Stimulated activated CD4-positive, alpha-beta T cell treated with anti-CD3 and anti-CD28 coated beads, Interleukin-4, amount 100 ng/mL, for 1 hour (primary cell): Measurements from ENCODE around the gene C3orf70.

Source experiments
- DNase-seq: peaks from one replicate; pipeline ENCODE4 v3.0.0-alpha.2; 2020

Gene C3orf70, protein sequence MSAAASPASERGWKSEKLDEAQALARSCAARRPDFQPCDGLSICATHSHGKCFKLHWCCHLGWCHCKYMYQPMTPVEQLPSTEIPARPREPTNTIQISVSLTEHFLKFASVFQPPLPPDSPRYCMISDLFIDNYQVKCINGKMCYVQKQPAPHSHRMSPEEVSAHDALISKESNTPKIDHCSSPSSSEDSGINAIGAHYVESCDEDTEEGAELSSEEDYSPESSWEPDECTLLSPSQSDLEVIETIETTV

DNA sequence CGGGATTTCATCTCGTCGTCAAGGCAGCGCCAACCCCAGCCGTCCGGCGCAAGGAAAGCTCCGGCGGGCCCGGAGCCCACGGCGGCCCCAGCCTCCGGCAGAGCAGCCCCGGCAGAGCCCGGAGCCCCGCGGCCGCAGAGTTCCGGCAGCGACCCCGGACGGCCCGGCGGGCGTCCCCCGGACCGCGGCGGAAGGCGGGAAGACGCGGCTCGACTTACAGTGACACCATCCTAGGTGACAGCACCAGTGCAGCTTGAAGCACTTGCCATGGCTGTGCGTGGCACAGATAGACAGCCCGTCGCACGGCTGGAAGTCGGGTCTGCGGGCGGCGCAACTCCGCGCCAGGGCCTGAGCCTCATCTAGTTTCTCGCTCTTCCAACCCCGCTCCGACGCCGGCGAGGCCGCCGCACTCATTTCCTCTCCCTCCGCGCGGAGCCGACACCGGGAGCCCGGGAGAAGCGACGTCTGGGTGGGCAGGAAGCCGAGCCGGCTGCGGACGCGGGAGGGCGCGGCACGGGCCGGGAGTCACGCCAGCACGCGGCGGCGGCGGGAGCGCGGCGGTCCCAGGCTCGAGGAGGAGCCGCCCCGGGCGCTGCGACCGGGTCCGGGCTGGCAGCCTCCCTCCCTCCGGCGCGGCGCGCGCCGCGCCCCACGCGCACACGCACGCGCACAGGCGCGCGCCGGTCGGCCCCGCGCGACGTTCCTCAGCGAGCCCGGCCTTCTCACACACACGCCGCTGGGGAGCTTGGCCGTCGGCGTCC is at the start of gene C3orf70:
Gene C3orf70 (minus strand): TSS at position 651 of the 761 bp plus-strand sequence. CDS start 237 bp downstream, at position 414.
- DNase-seq = peak; percentile 13

DNA sequence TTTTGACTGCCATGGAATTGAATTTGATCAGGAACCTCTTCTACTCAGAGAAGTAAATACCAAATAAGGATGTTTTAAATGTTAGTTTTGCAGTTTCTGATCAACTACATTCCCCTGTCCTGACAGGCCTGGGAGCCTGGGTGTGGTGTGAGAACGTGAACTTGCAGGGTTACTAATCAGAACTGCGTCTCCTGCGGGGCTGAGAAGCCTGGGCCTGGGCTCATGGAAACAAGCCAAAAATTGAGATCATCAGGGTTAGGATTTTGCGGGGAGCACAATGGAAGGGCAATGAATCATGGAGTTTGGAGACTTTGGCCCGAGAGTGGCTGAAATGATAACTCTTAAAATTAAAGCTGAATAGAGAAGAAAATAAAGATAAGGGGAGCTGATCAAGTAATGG is 47.8 kb upstream of the C3orf70 start:
- no peak for DNase-seq

DNA sequence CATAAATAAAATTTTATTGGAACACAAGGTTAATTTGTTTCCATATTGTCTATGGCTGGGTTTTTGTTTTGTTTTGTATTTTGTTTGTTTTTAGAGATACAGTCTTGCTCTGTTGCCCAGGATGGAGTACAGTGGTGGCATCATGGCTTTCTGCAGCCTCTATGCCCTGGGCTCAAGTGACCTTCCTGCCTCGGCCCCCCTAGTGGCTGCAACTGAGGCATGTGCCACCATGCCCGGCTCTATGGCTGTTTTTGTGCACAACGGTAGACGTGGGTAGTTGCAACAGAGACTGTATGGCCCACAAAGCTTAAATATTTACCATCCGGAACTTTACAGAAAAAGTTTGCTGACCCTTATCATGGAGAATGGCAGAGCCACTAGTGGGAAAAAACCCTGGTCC is 46.8 kb upstream of the C3orf70 start:
- no peak for DNase-seq

DNA sequence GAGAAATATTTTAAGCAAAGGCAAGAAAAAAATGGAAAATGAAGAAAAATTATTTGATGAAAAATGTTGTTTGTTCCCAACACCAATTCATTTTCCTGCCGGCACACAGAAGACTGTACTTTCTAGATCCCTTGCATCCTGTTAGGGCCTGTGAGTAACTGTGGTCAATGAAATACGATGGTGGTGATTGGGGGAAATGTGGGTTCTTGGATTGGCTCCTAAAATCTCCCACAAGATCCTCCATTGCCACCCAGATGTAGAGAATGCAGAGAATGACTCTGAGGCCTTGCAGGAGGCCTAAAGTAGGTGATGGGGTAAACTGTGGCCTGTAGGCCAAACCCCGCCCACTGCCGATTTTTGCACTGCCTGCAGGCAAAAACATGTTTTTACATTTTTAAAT is 46.3 kb upstream of the C3orf70 start:
- no peak for DNase-seq

DNA sequence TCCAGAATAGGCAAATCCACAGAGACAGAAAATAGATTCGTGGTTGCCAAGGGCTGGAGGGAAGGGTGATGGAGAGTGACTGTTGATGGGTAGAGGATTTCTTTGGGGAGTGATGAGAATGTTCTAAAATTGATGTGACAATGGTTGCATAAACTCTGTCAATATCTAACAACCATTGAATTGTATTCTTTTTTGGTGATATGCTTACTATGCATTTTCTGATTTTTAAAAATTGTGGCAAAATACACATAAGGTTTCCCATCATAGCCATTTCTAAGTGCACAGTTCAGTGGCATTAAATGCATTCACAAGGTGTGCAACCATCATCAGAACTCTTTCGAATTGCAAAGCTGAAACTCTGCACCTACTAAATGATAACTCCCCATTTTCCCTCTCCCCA is 44.2 kb upstream of the C3orf70 start:
- DNase-seq = no peak

DNA sequence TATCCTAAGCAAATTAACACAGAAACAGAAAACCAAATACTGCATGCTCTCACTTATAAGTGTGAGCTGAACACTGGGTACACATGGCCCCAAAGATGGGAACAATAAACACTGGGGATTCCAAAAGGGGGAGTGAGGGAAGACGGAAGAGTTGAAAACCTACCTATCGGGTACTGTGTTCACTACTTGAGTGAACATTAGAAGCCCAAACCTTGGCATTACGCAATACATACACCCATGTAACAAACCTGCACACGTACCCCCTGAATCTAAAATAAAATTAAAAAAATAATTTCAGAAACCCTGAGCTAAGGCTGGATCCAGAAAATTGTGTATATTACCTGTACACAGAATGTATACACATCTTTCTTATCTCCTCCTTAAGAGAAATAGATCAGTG is 42.8 kb upstream of the C3orf70 start:
- no peak for DNase-seq

DNA sequence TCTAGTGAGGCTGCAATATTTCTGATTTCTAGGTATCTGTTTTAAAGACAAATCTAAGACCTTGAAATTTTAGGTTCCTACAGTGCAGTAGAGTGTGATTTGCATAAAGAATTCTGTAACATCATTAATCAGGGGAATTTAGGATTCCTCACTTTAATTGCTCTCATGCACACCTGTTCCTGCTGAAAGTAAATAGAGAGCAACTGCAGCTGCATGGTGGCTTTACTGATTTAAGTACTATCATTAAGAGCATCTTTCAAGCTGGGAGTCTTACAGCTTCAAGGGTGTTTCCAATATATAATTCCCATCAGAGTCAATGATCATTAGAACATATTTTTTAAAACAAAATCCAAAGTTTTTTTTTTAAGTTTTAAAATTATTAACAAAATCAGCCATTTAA is 36.0 kb upstream of the C3orf70 start:
- DNase-seq = no peak

DNA sequence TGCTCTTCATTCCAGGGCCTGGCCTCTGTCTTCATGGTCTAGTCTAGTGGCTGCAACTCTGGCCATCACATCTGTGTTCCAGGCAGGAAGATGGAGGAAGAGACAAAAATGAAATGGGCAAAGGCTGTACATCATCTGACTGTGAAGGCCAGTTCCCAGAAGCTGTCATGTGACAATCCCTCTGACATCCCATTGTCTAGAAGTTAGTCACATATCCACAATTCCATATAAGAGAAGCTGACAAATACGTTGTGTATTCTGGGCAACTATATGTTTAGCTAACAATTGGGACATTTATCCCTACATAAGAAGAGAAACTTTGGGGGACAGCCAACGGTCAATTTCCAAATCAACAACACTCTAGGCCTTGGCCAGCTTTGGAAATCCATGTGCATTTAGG is 34.5 kb upstream of the C3orf70 start:
- DNase-seq = no peak

DNA sequence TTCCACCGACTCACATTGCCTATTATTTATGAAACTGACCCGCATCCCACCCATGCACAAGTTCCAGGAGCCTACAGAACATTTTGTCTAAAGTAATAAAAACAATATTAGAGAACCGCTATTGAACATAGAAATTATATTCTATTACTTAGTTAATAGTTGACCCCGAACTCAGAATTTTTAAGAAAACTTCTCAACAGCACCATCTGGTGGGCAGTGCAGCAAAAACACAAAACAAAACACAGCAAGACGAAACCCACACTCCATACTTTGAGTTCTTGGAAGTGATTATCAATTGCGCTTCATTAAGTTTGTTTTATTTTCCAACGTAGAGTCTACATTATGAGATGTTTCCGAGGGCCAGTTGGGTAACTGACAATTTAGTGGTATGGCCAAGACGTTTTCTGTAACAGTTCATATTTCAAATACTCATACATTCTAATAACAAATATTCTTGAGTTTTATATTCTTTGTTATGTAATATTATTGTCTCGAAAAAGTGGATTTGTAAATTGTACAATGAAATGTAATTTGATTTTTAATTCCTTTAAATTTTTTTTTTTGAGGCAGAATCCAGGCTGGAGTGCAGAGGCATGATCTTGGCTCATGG is 24.0 kb upstream of the C3orf70 start:
- peak; percentile 7 for DNase-seq

DNA sequence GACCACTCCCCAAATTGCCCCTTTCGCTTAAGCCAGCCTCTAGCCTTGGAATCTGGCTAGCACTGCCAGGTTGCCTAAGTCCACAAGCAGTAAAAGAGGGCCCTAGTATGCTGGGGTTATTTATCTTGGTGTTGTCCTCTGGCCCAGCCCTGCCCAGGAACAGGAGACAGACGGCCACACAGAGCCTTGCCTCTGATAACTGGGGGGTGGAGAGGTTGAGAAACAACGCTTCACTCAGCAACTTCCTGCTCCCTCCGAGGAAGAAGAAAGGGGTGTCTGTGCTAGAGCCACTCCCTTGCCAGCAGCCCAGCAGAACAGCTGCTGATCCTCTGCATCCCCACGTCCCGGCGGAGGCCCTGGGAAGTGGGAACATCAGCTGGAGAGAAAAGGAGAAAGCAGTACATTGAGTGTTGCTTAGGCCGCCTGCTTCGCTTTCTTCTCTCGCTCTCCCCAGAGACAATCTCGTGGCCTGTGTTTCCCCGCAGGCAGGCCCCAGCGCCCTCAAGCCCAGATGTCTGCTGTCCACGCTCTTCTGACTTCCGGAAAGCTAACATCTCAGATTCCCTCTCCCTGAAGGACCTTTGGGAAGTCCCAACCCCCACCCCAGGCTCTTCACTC is 22.6 kb upstream of the C3orf70 start:
- DNase-seq = no peak

DNA sequence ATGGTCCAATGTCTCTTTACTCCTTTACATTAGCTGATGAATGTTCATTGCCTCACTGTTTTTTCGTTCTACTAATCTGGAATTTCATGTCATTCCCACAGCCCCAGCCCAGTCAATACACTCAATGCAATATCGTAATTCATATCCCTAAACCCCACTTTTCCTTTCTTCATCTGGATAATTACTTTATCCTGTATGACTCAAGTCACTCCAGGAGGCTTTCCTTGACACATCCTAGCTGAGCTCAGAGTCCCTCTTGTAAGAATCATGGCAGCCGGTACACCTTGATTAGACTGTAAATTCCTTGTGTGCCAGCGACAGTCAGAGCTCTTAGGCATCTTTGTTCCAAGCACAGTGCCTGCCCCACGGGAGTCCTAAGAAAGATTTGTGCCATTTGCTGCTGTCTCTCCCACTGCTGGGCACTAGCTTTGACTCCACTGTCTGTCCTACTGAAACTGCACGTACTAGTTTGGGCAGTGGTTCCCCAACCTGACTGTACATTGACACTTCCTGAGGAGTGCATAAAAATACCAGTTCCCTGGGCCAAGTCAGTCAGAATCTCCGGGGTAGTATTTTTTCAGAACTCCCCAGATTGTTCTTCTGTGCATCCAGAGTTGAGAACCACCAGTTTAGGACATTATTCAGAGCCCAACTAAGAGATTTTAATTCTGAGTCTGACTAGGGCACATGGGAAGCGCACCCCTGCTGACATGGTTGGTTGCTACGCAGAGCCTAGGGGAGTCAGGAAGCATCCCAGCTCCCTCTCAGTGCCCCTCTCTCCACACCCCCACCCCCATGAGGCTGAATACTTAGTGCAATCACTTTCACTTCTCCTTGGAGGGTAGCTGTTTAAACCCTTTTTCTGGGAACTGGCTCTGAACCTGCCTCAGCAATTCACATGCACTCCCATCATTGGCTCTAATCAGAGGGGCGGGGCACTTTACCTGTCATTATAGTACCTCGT is 19.5 kb upstream of the C3orf70 start:
- DNase-seq = no peak

DNA sequence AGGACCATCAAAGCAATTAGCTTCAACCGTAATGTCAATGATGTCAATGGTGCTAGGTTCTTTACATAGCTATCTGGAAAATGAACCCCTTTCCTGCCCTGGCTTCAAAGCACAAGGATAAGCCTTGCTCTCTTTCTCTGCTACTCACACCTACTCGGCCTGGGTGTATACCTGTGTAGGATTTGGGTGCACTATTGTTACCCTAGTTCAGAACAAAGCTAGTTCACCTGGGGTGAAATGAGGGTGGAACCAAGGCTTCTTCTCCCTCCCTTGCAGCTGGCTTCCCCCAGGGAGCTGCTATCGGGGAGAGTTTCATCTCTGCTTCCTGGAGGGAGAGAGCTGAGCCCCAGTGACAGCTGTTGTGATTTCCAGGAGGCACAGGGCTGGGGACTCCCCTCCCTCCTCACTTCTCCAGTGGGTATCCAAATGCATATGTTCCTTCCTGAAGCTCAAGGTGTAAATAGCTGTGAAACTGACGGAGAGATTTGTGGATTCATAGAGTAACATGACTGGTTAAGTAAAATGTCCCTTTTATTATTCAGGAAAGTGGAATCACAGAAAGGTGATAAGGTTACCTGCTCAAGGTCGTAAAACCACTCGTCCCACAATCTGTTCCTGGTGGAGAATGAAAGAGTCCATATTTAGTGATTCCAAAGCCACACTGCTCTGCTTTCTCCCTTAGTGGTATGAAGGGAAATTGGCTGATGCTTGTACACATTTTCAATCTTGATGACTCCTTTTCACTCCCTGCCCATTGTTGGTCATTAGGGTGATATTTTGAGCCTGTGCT is 11.8 kb upstream of the C3orf70 start:
- no peak for DNase-seq

DNA sequence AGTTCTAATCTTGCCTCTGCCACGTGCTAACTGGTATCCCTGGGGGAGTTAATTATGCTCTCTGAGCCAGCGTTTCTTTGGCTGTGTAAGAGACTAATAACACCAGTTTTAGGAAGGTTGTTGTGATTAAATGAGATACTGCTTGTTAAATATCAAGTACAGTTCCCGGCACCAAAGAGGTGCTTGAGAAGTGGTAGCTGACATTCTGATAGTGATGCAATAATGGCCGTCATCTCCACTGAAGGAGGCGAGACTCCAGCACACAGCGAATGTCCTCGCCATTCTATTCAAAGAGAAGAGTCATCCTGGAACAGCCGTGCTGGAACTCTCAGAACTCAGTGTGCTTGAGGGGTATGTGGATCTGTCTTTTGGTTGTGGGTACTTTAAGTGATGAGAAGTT is 9.8 kb upstream of the C3orf70 start:
- no peak for DNase-seq

DNA sequence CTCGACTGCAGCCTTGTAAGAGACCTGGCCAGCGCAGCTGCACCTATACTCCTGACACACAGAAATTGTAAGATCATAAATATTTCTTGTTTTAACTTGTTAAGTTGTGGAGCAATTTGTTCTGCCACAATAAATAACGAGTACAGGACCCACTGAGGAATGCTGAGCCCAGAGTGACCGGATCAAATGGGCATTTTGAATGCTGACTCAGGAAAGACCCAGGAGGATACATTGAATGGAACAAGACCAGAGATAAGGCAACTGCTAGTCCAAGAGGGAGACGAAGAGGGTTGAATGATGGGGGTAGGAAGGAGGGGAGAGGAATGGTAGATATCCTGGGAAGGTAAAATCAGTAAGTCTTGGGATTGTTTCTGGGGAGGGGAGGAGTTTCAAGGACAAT is 8.9 kb upstream of the C3orf70 start:
- DNase-seq = no peak

DNA sequence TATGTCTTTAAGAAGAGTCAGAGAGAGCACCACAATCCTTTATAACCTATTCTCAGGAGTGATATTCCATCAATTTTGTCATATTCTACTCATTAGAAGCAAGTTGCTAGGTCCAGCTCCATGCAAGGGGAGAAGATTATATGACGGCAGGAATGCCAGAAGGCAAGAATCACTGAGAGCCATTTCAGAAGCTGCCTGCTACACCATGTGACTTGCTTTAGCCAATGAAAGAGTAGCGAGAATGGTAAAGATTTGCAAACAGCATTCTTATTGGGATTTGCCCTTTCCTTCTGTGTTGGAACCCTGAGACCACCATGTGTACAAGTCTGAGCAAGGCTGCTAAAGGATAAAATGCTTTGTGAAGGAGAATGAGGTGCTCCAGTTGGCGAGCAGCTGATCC is 4.5 kb upstream of the C3orf70 start:
- no peak for DNase-seq

DNA sequence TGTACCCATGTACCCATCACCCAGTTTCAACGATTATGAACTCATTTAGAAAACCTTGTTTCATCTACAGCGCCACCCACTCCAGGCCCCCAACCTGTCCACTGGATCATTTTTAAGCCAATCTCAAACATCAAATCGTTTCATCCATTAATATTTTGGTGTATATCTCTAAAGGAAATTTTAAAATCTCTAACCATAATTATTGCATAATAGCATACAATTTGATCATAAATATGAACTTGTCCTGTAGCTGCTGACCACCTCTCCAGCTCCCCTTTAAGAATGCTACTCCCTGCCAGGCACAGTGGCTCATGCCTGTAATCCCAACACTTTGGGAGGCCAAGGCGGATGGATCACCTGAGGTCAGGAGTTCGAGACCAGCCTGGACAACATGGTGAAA is 2.8 kb upstream of the C3orf70 start:
- DNase-seq = no peak

DNA sequence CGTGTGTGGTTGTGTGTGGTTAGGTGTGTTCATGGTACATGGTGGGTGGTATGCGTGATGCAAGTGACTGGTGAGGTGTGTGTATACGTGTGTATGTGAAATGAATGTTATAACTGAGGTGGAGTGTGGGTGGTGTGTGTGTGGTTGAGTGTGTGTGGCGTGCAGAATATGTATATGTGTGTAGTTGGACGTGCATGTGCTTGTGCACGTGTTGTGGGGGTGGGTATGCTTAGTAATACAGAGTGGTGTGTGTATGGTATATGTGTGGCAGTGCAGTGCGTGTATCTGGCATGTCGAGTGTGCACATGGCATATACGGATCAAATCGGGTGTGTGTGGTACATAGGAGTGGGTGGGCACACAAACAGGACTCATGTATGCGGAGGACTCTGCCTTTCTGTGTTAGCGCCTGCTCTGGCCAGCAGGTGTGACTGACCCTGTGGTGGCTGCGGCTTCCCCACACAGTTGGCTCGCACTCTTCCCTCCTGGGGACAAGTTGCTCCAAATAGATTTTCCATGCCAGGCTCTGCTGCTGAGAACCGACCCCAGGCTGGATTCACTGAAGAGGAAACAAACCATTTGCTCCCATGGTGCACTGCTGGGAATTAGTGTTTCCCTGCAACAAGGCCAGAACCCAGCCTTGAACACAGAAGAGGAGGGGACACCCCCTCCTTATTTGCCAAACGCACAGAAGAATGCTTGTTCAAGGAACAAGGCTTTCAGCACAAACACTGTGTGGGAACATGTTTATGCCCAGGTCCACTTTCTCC is 1.2 kb upstream of the C3orf70 start:
- no peak for DNase-seq

DNA sequence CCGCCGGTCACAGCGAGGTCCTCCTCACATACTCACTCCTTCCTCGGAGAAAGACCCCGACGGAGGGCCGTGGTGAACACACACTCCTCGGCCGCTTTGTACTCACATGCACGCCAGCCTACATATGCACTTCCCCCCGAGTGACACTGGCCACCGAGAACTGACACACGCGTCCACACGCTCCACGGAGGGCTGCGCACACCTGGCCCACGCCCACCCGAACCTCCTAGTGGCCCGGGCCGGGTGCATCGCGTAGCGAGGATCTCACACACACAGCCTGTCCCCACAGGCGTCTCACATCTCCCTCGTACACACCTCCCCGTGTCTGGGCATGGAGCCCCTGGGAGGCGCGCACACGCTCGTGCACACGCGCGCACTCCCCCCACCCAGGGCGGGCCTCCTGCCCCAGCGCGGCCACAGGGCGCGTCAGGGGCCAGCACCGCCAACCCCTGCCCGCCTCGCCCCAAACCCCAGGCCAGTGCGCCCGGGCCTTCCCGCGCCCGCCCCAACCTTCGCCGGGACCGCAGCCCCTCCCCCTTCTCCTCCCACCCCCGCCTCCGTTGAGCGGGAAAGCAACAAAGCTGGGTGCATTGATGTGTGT is 411 bp upstream of the C3orf70 start:
- no peak for DNase-seq

DNA sequence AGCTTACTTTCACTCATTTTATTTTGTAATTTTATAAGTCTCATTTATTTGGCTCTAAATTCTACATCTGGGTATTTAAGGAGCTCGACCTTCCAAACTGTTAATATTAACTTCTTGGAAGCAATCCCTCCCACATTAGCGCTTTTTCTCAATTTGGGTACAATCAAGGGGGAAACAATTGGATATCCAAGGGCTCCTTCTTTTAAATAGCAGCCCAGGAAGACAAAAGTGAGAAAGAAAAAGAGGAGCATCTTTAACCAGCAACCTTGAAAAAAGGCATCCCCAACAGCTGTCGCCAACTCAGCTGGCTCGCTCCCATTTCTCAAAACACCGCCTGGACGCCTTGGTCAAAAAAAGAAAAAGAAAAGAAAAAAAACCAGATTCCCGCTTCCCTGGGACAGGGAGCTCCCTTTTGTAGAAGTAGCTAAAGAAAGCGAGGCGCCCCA is 873 bp downstream of the C3orf70 start:
- DNase-seq = no peak
